Measurements from ENCODE around the gene RNASEL. TPM values are rescaled to one million over a fixed set of nuclear protein-coding genes. Genes with fewer than 3 reads are reported as not detected.
"Not testable (repeated sequence)": the region's sequence is repeated elsewhere in the genome, so short reads cannot be mapped to it uniquely, and the experiment has no call there.

Gene RNASEL
- total RNA-seq, 6 donors from 2014 or later = 8.5 to 16.8 (median 12.0) TPM

DNA sequence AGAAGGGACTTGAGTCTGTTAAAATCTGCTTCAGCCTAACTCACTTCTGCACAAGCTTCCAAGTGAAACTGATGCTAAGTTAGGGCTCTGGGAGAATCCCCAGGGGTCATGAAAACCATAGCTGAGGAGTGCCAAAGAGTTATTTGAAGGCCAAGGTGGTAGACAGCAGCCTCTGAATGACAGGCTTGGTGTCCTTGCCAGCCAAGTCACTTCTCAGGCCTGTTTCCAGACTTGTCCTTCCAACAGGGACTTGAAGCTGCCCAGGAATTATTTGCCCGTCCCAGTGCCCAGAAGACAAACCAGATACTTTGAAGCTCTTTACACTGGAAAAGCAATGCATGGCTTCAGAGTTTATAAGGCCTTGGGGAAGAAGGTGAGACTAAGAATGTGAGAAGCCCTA lies 33.6 kb downstream of the RNASEL start:
- TF ChIP-seq EP300 (IDR thresholded peaks at IDR 0.05) (no peak), POLR2A (IDR thresholded peaks at IDR 0.05) (no peak), POLR2AphosphoS5 (IDR thresholded peaks at IDR 0.05) (no peak)
- TF ChIP-seq, protein P1, sequence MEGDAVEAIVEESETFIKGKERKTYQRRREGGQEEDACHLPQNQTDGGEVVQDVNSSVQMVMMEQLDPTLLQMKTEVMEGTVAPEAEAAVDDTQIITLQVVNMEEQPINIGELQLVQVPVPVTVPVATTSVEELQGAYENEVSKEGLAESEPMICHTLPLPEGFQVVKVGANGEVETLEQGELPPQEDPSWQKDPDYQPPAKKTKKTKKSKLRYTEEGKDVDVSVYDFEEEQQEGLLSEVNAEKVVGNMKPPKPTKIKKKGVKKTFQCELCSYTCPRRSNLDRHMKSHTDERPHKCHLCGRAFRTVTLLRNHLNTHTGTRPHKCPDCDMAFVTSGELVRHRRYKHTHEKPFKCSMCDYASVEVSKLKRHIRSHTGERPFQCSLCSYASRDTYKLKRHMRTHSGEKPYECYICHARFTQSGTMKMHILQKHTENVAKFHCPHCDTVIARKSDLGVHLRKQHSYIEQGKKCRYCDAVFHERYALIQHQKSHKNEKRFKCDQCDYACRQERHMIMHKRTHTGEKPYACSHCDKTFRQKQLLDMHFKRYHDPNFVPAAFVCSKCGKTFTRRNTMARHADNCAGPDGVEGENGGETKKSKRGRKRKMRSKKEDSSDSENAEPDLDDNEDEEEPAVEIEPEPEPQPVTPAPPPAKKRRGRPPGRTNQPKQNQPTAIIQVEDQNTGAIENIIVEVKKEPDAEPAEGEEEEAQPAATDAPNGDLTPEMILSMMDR (IDR thresholded peaks at IDR 0.05) = no peak
- Histone ChIP-seq H3K27me3 (no peaks in the 10 kb centered on the region), H3K4me1 (no peaks in the 10 kb centered on the region), H3K9me3 (peaks cover 0 to 3% (median 0%) of the 10 kb centered on the region in 4 donors), H3K27ac (no peak overlapping the region), H3K36me3 (no peaks in the 10 kb centered on the region), H3K4me3 (no peak overlapping the region)
- ATAC-seq (ENCODE audit: low FRiP score in 2 of 2) (no peak), DNase-seq (no peak)
- 94 to 100% methylated on average over 1 of the region's 1 CpG for WGBS, 2 donors

DNA sequence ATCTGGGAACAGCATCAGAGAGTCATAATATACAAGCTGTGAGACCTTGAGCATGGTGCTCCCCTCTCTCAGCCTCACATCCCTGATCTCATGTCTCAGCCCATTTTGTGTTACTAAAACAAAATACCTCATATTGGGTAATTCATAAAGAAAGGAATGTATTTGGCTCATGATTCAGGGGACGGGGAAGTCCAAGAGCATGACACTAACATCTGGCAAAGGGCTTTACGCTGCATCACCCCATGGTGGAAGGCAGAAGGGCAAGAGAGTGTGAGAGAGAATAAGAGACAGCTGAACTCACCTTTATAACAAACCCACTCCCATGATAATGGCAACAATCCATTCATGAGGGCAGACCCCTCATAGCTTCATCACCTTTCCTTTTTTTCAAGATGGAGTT lies 36.5 kb downstream of the RNASEL start:
- WGBS, 2 donors = 92 to 97% methylated on average over 2 of the region's 2 CpGs
- DNase-seq = no peak
- TF ChIP-seq POLR2AphosphoS5 (IDR thresholded peaks at IDR 0.05) (no peak), POLR2A (IDR thresholded peaks at IDR 0.05) (no peak), EP300 (IDR thresholded peaks at IDR 0.05) (no peak)
- TF ChIP-seq, protein P1 (IDR thresholded peaks at IDR 0.05) = no peak
- Histone ChIP-seq H3K36me3 (no peaks in the 10 kb centered on the region), H3K27me3 (no peaks in the 10 kb centered on the region), H3K4me1 (no peaks in the 10 kb centered on the region), H3K4me3 (no peak overlapping the region), H3K9me3 (peaks cover 0 to 3% (median 0%) of the 10 kb centered on the region in 4 donors), H3K27ac (no peak overlapping the region)
- ATAC-seq (ENCODE audit: low FRiP score in 2 of 2) = no peak

DNA sequence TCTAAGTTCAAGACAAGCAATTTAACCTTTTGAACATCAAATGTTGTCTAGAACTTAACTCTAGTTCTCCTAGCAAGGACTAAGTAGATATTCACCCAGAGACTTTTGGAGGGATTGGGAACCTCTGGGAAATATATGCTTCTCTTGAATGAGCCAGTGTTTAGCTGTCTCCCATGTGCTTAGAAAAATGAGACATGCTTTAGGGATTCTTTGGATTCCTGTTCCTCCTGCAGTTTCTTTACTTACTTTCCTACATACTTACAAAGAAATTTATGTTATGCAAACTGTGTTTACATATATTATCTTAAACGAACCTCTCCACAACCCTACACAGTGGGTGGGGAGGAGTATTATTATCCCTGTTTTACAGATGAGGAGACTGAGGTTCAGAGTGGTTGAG lies 39.2 kb downstream of the RNASEL start:
- H3K36me3 ChIP-seq = no peaks in the 10 kb centered on the region
- H3K4me3 ChIP-seq = no peak overlapping the region
- no peak for ATAC-seq (ENCODE audit: low FRiP score in 2 of 2)
- H3K9me3 ChIP-seq = peaks cover 0 to 3% (median 0%) of the 10 kb centered on the region in 4 donors
- H3K4me1 ChIP-seq = no peaks in the 10 kb centered on the region
- TF ChIP-seq EP300 (IDR thresholded peaks at IDR 0.05) (no peak), POLR2AphosphoS5 (IDR thresholded peaks at IDR 0.05) (no peak), POLR2A (IDR thresholded peaks at IDR 0.05) (no peak)
- TF ChIP-seq, protein P1 (IDR thresholded peaks at IDR 0.05) = no peak
- no peaks in the 10 kb centered on the region for H3K27me3 ChIP-seq
- DNase-seq = no peak
- WGBS, 2 donors = 29 to 50% methylated on average over 1 of the region's 1 CpG
- no peak overlapping the region for H3K27ac ChIP-seq

DNA sequence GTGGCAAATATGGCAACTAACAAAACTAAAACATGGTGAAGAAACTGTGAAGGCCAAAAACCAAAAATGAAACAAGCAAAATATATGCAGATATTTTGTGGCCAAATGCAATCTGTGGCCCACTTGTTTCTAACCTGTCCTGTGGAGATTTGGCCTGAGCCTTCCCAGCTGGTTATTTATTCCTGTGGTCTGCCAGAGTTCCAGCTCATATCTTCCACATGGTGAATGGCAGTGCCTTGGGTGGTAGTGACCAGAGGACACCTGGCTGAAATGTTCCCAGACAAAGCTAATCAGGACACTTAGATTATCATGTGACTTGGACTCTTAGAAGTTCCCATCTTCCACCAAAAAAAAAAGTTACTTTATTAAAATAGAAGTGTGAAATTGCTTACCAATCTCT lies 39.7 kb downstream of the RNASEL start:
- DNase-seq = no peak
- Histone ChIP-seq H3K9me3 (peaks cover 0 to 3% (median 0%) of the 10 kb centered on the region in 4 donors), H3K36me3 (no peaks in the 10 kb centered on the region), H3K27ac (no peak overlapping the region), H3K27me3 (no peaks in the 10 kb centered on the region), H3K4me3 (no peak overlapping the region), H3K4me1 (no peaks in the 10 kb centered on the region)
- ATAC-seq (ENCODE audit: low FRiP score in 2 of 2) = no peak
- TF ChIP-seq EP300 (IDR thresholded peaks at IDR 0.05) = no peak
- TF ChIP-seq, protein P1 (IDR thresholded peaks at IDR 0.05) = no peak
- no peak for TF ChIP-seq POLR2AphosphoS5 (IDR thresholded peaks at IDR 0.05)
- no peak for TF ChIP-seq POLR2A (IDR thresholded peaks at IDR 0.05)

DNA sequence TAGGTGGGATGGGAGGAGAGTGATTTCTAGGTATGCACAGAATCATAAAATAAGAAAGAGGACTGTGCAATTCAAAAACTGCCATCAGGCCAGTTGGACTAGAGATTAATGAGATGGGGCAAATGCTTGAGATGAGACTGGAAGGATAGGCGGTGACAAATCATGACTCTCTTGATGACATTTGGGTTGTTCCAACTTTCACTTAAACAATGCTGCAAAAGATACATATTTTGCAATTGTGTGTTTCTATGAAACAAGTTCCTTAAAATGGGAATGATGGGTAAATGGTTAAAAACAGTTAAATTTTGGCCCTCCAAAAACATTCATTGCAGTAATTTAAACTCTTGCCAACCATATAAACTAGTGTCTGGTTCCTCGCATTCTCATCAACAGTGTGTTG lies 55.2 kb downstream of the RNASEL start:
- TF ChIP-seq POLR2AphosphoS5 (IDR thresholded peaks at IDR 0.05) = no peak
- no peak for TF ChIP-seq EP300 (IDR thresholded peaks at IDR 0.05)
- TF ChIP-seq POLR2A (IDR thresholded peaks at IDR 0.05) = no peak
- TF ChIP-seq, protein P1 (IDR thresholded peaks at IDR 0.05) = no peak
- no peak overlapping the region for H3K4me3 ChIP-seq
- H3K27me3 ChIP-seq = no peaks in the 10 kb centered on the region
- H3K36me3 ChIP-seq = no peaks in the 10 kb centered on the region
- 96 to 97% methylated on average over 2 of the region's 2 CpGs for WGBS, 2 donors
- DNase-seq (no peak), ATAC-seq (ENCODE audit: low FRiP score in 2 of 2) (no peak)
- no peak overlapping the region for H3K27ac ChIP-seq
- no peaks in the 10 kb centered on the region for H3K9me3 ChIP-seq
- no peaks in the 10 kb centered on the region for H3K4me1 ChIP-seq

DNA sequence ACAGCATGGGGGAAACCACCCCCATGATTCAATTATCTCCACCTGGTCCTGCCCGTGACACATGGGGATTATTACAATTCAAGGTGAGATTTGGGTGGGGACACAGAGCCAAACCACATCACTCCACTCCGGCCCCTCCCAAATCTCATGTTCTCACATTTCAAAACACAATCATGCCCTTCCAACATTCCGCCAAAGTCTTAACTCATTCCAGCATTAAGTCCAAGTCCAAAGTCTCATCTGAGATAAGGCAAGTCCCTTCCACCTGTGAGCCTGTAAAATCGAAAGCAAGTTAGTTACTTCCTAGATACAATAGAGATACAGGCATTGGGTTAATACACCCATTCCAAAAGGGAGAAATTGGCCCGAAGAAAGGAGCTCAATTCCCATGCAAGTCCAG lies 60.9 kb downstream of the RNASEL start:
- H3K4me3 ChIP-seq; DNase-seq; H3K27me3 ChIP-seq; ATAC-seq (ENCODE audit: low FRiP score in 2 of 2); H3K36me3 ChIP-seq; H3K4me1 ChIP-seq; H3K27ac ChIP-seq: not testable (repeated sequence)
- peaks cover 0 to 17% (median 4%) of the 10 kb centered on the region in 4 donors for H3K9me3 ChIP-seq
- 86 to 88% methylated on average over 5 of the region's 5 CpGs for WGBS, 2 donors

Measured in upper lobe of left lung (tissue), 6 donors.